Neural progenitor cell (in vitro differentiated cells): ENCODE data around the gene KIAA0040. TPM values are rescaled to one million over a fixed set of nuclear protein-coding genes. Genes with fewer than 3 reads are reported as not detected.

Source experiments
- DNase-seq: peaks from one replicate; pipeline ENCODE4 v3.0.0-alpha.2; 2016; ENCODE audit warnings: low spot score
- H2AFZ ChIP-seq: fragments of 200-600 bp; sonication (generic); replicated peaks from 2 replicates; pipeline ENCODE4 v1.6.1; 2016; ENCODE audit warnings: antibody characterized with exemption
- H3F3A ChIP-seq: fragments of 200-600 bp; sonication (generic); 2 replicates; pipeline ENCODE4 v1.6.1; 2016; ENCODE audit warnings: antibody characterized with exemption, low read depth
- H3K27ac ChIP-seq: fragments of 200-600 bp; sonication (generic); 2 replicates; pipeline ENCODE4 v1.5.1; 2016; ENCODE audit warnings: mild to moderate bottlenecking
- H3K27me3 ChIP-seq: fragments of 200-600 bp; sonication (generic); 2 replicates; pipeline ENCODE4 v1.6.1; 2016; ENCODE audit warnings: mild to moderate bottlenecking, moderate library complexity
- H3K36me3 ChIP-seq: fragments of 200-600 bp; sonication (generic); 2 replicates; pipeline ENCODE4 v1.5.1; 2016
- H3K4me1 ChIP-seq: fragments of 200-600 bp; sonication (generic); 2 replicates; pipeline ENCODE4 v1.6.1; 2016; ENCODE audit warnings: mixed run types
- H3K4me2 ChIP-seq: fragments of 200-600 bp; sonication (generic); 2 replicates; pipeline ENCODE4 v1.6.1; 2016
- H3K4me3 ChIP-seq: fragments of 200-600 bp; sonication (generic); 2 replicates; pipeline ENCODE4 v1.5.1; 2016
- H3K79me2 ChIP-seq: fragments of 200-600 bp; sonication (generic); 2 replicates; pipeline ENCODE4 v1.6.1; 2016; ENCODE audit warnings: low read depth
- H3K9ac ChIP-seq: fragments of 200-600 bp; sonication (generic); 2 replicates; pipeline ENCODE4 v1.6.1; 2016
- H3K9me3 ChIP-seq: fragments of 200-600 bp; sonication (generic); 2 replicates; pipeline ENCODE4 v1.5.1; 2016; ENCODE audit warnings: low read depth
- H4K20me1 ChIP-seq: fragments of 200-600 bp; sonication (generic); 2 replicates; pipeline ENCODE4 v1.6.1; 2016; ENCODE audit warnings: low read depth
- H3K27ac Mint-ChIP-seq: 3 replicates; pipeline ENCODE4 v1.8.0; 2021; ENCODE audit warnings: mixed read lengths
- H3K27me3 Mint-ChIP-seq: 2 replicates; pipeline ENCODE4 v1.8.0; 2022; ENCODE audit warnings: low read depth, mild to moderate bottlenecking, inconsistent platforms, moderate library complexity, mixed read lengths; ENCODE audit not compliant: insufficient read depth
- H3K36me3 Mint-ChIP-seq: 3 replicates; pipeline ENCODE4 v1.8.0; 2021; ENCODE audit warnings: mixed read lengths
- H3K4me1 Mint-ChIP-seq: 3 replicates; pipeline ENCODE4 v1.8.0; 2021; ENCODE audit warnings: mixed read lengths
- H3K4me3 Mint-ChIP-seq: 3 replicates; pipeline ENCODE4 v1.8.0; 2021; ENCODE audit warnings: mild to moderate bottlenecking, moderate library complexity, mixed read lengths
- H3K9me3 Mint-ChIP-seq: 3 replicates; pipeline ENCODE4 v1.8.0; 2020; ENCODE audit warnings: mixed read lengths
- EZH2 ChIP-seq: fragments of 200-600 bp; sonication (generic); IDR thresholded peaks from 2 replicates; pipeline ENCODE4 v1.6.1; 2017; ENCODE audit warnings: antibody characterized with exemption, mild to moderate bottlenecking, moderate library complexity
- EZH2phosphoT487 ChIP-seq: fragments of 200-600 bp; sonication (generic); IDR thresholded peaks from 2 replicates; pipeline ENCODE4 v1.6.1; 2017; ENCODE audit warnings: antibody characterized with exemption
- total RNA-seq: library from RNA; depleted of rRNA; stranded (reverse); fragments of >200 nt; gene quantifications from 2 replicates; pipeline ENCODE4 v1.2.3, GENCODE V29; 2015; ENCODE audit warnings: low replicate concordance
- TF ChIP-seq, protein P1 (sequence below): fragments of 200-600 bp; sonication (generic); IDR thresholded peaks from 2 replicates; pipeline ENCODE4 v1.5.1; 2017; ENCODE audit warnings: antibody characterized with exemption, mild to moderate bottlenecking

KIAA0040 gene
- total RNA-seq, 1 donor from 2014 or later: not detected

DNA sequence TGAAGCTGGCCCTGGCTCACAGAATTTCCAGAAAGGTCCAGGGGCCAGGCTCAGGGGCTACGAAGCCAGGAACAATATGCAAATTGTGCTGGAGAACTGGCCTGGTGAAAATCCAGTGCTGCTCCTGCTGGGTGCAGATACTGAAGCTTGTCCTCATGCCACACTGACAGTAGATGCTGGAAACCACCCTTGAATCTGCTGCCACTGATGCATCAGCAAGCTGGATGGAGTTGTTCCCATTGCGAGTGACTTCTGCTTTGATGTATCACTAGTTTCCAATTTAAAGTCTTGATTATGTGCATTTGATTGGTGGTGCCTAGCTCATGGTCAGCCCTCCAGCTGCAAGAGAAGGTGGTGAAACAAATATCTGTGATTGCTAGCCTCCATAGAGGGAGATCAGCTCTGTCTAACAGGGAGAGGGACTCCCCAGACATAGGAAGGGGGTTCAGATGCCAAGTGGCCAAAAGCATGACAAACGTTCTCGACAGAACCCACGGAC, 11.0 kb upstream of the KIAA0040 start:
- Histone ChIP-seq H3K27ac (no peak overlapping the region), H2AFZ (no peak overlapping the region), H3K4me3 (no peak overlapping the region), H3K79me2 (no peaks in the 10 kb centered on the region), H3K36me3 (no peaks in the 10 kb centered on the region), H3F3A (no peaks in the 10 kb centered on the region), H3K4me2 (no peak overlapping the region), H3K4me1 (no peaks in the 10 kb centered on the region), H3K27me3 (no peaks in the 10 kb centered on the region), H3K9me3 (no peaks in the 10 kb centered on the region), H3K9ac (no peak overlapping the region), H4K20me1 (no peaks in the 10 kb centered on the region)
- TF ChIP-seq EZH2: no peak
- no peak for TF ChIP-seq EZH2phosphoT487
- TF ChIP-seq, protein P1, sequence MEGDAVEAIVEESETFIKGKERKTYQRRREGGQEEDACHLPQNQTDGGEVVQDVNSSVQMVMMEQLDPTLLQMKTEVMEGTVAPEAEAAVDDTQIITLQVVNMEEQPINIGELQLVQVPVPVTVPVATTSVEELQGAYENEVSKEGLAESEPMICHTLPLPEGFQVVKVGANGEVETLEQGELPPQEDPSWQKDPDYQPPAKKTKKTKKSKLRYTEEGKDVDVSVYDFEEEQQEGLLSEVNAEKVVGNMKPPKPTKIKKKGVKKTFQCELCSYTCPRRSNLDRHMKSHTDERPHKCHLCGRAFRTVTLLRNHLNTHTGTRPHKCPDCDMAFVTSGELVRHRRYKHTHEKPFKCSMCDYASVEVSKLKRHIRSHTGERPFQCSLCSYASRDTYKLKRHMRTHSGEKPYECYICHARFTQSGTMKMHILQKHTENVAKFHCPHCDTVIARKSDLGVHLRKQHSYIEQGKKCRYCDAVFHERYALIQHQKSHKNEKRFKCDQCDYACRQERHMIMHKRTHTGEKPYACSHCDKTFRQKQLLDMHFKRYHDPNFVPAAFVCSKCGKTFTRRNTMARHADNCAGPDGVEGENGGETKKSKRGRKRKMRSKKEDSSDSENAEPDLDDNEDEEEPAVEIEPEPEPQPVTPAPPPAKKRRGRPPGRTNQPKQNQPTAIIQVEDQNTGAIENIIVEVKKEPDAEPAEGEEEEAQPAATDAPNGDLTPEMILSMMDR: no peak
- Mint-ChIP-seq H3K27ac (no peak overlapping the region), H3K4me1 (no peaks in the 10 kb centered on the region), H3K9me3 (no peaks in the 10 kb centered on the region), H3K36me3 (no peaks in the 10 kb centered on the region), H3K27me3 (no peaks in the 10 kb centered on the region), H3K4me3 (no peak overlapping the region)
- DNase-seq: no peak

DNA sequence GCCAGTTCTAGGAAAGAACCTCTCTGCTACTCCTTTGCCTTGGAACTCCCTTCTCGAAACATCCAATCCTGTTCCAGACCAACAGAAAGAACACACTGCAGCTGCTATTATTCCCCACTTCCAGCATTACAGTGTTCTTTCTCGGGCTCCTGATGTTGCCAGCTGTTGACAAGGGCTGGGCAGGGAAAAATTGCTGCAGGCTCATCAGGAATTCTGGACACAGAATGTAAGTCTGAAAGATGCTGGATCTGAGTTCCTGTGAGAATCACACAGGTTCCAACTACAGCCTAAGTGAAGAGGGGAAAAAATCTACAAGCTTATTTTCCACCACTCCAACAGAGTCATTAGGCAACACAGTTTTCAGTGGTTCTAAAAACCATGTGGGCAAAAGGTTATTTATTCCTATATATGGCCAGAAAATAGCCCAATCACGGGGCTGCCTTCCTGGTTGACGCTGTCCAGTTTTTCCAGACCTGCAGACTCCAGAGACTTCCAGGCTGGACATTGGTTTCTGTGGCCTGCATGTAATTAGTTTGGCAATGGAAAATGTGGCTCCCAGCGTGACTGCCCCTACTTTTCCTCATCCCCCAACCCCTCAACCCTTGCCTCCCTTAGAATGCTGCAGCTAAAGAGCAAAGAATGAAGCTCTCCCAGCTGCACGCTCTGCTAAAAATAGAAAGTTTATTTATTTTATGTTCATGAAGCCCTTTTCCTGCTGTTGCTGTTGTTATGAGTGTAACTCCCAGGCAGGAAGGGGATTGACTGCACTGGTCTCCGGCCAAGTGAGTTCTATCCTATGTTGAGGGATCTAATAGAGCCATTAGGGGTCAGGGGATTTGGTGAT, 8.3 kb upstream of the KIAA0040 start:
- H3K27me3 Mint-ChIP-seq: no peaks in the 10 kb centered on the region
- no peak overlapping the region for H3K27ac ChIP-seq
- H3K4me2 ChIP-seq: no peak overlapping the region
- DNase-seq: no peak
- no peak overlapping the region for H3K9ac ChIP-seq
- peaks cover under 1% of the 10 kb centered on the region for H3K27me3 ChIP-seq
- H3K4me1 Mint-ChIP-seq: no peaks in the 10 kb centered on the region
- no peak overlapping the region for H3K4me3 ChIP-seq
- no peaks in the 10 kb centered on the region for H3K79me2 ChIP-seq
- H3K9me3 Mint-ChIP-seq: no peaks in the 10 kb centered on the region
- H3K9me3 ChIP-seq: no peaks in the 10 kb centered on the region
- H3F3A ChIP-seq: no peaks in the 10 kb centered on the region
- H3K4me1 ChIP-seq: no peaks in the 10 kb centered on the region
- H3K4me3 Mint-ChIP-seq: no peak overlapping the region
- H3K27ac Mint-ChIP-seq: no peak overlapping the region
- TF ChIP-seq EZH2phosphoT487: no peak
- no peaks in the 10 kb centered on the region for H4K20me1 ChIP-seq
- no peaks in the 10 kb centered on the region for H3K36me3 ChIP-seq
- H3K36me3 Mint-ChIP-seq: no peaks in the 10 kb centered on the region
- no peak overlapping the region for H2AFZ ChIP-seq

DNA sequence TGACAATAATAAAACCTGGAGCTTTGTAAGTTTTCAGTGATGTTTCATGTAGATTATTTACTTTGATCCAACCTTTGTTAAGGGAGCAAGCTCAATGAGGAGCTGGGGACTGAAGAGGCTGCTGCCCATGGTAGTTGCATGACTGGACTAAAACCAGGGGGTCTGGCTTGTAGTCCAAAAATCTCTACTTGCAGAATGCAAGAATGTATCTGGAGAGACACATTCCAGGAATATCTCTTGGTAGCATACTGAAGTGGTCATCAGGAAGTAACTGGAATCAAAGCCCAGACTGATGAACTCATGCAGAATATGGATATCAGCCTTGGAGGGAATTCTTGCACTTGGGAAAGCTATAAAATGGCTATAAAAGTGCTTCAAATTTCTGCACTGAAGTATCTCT, 5.8 kb upstream of the KIAA0040 start:
- Histone ChIP-seq H3K79me2 (no peaks in the 10 kb centered on the region), H3K9ac (no peak overlapping the region), H2AFZ (no peak overlapping the region), H3K27me3 (peaks cover 26% of the 10 kb centered on the region), H3K27ac (no peak overlapping the region), H4K20me1 (no peaks in the 10 kb centered on the region), H3F3A (no peaks in the 10 kb centered on the region), H3K36me3 (no peaks in the 10 kb centered on the region), H3K9me3 (no peaks in the 10 kb centered on the region), H3K4me3 (no peak overlapping the region), H3K4me2 (no peak overlapping the region), H3K4me1 (no peaks in the 10 kb centered on the region)
- Mint-ChIP-seq H3K4me1 (no peaks in the 10 kb centered on the region), H3K4me3 (no peak overlapping the region), H3K27ac (no peak overlapping the region), H3K9me3 (no peaks in the 10 kb centered on the region), H3K27me3 (peaks cover 4% of the 10 kb centered on the region), H3K36me3 (no peaks in the 10 kb centered on the region)
- TF ChIP-seq EZH2 (no peak), EZH2phosphoT487 (no peak)
- TF ChIP-seq, protein P1: no peak
- DNase-seq: no peak

DNA sequence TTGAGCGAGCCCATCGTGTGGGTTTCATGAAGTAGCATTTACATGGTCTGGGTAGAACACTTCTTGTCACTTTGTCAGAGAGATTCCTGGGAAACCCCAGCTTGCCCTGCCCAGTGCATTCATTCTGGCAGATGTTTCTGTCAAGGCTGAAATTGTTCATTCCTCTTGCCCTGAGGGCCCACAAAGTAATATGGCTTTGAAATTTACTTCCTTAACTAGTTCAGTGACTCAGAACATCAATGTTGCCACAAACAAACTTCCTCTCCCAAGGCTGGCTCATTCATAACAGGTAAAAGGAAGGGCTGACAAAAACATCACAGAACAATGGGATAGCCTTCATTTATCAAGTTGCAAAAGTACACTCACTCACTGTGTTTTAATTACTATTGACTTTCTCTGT, 5.0 kb upstream of the KIAA0040 start:
- Histone ChIP-seq H3K4me1 (no peaks in the 10 kb centered on the region), H3K4me3 (no peak overlapping the region), H3K79me2 (no peaks in the 10 kb centered on the region), H3K9ac (no peak overlapping the region), H3K36me3 (no peaks in the 10 kb centered on the region), H3K9me3 (no peaks in the 10 kb centered on the region), H4K20me1 (no peaks in the 10 kb centered on the region), H3K27me3 (peaks cover 34% of the 10 kb centered on the region), H3F3A (no peaks in the 10 kb centered on the region), H2AFZ (no peak overlapping the region), H3K27ac (no peak overlapping the region), H3K4me2 (no peak overlapping the region)
- Mint-ChIP-seq H3K36me3 (no peaks in the 10 kb centered on the region), H3K9me3 (no peaks in the 10 kb centered on the region), H3K27me3 (peaks cover 7% of the 10 kb centered on the region), H3K4me3 (no peak overlapping the region), H3K27ac (no peak overlapping the region), H3K4me1 (no peaks in the 10 kb centered on the region)
- DNase-seq: no peak
- TF ChIP-seq, protein P1: no peak
- TF ChIP-seq EZH2 (no peak), EZH2phosphoT487 (no peak)
